HepG2 (cell line): ENCODE measurements around the gene OSBP. TPM values are rescaled to one million over a fixed set of nuclear protein-coding genes. Genes with fewer than 3 reads are reported as not detected.

ENCODE experiments used
- CBX5 ChIP-seq: sonication (generic); formaldehyde crosslinking; IDR thresholded peaks from 2 replicates; pipeline ENCODE4 v1.4.0; 2020; ENCODE audit warnings: missing genetic modification reagents, borderline replicate concordance
- DMAP1 ChIP-seq: IDR thresholded peaks from 2 replicates; pipeline ENCODE4 v1.6.1; 2016
- DNMT1 ChIP-seq: sonication (generic); formaldehyde crosslinking; IDR thresholded peaks from 2 replicates; pipeline ENCODE4 v1.5.1; 2020; ENCODE audit warnings: mild to moderate bottlenecking, missing genetic modification reagents
- DR1 ChIP-seq: sonication (generic); formaldehyde crosslinking; IDR thresholded peaks from 2 replicates; pipeline ENCODE4 v1.8.0; 2021; ENCODE audit warnings: mild to moderate bottlenecking, missing genetic modification reagents, inconsistent platforms
- FLYWCH1 ChIP-seq: sonication (generic); formaldehyde crosslinking; IDR thresholded peaks from 2 replicates; pipeline ENCODE4 v1.8.1; 2023; ENCODE audit warnings: mild to moderate bottlenecking, missing genetic modification reagents
- FOXA1 ChIP-seq, 2 experiments: fragments of 450-650 bp in 1 of 2; sonication (generic) in 1 of 2; formaldehyde crosslinking in 1 of 2; IDR thresholded peaks; 2 replicates each; pipeline versions ENCODE4 v1.4.0 to v1.6.1; 2016 to 2020; ENCODE audit warnings: missing genetic modification reagents in 1 of 2
- FOXP1 ChIP-seq, 2 experiments: fragments of 450-650 bp in 1 of 2; IDR thresholded peaks; 2 replicates each; pipeline ENCODE4 v1.6.1; 2017 to 2018; ENCODE audit warnings: antibody characterized with exemption in 1 of 2
- IRF2 ChIP-seq: IDR thresholded peaks from 2 replicates; pipeline ENCODE4 v1.6.1; 2018; ENCODE audit warnings: missing genetic modification reagents, missing compliant biosample characterization
- MTA1 ChIP-seq: sonication (generic); formaldehyde crosslinking; IDR thresholded peaks from 2 replicates; pipeline ENCODE4 v1.4.0; 2020; ENCODE audit warnings: missing genetic modification reagents, mild to moderate bottlenecking, borderline replicate concordance
- NFATC3 ChIP-seq: sonication (generic); formaldehyde crosslinking; IDR thresholded peaks from 2 replicates; pipeline ENCODE4 v1.5.1; 2020; ENCODE audit warnings: mild to moderate bottlenecking, missing genetic modification reagents
- POLR2AphosphoS5 ChIP-seq: IDR thresholded peaks from 2 replicates; pipeline ENCODE4 v1.6.1; 2012; ENCODE audit warnings: low read depth, low read length
- RFX5 ChIP-seq: IDR thresholded peaks from 2 replicates; pipeline ENCODE4 v1.6.1; 2011; ENCODE audit warnings: low read depth, low read length, improper control_type of control experiment
- SALL1 ChIP-seq: sonication (generic); formaldehyde crosslinking; IDR thresholded peaks from 2 replicates; pipeline ENCODE4 v1.8.0; 2022; ENCODE audit warnings: mild to moderate bottlenecking, missing genetic modification reagents
- TBP ChIP-seq: sonication (generic); formaldehyde crosslinking; IDR thresholded peaks from 2 replicates; pipeline ENCODE4 v1.5.0; 2020; ENCODE audit warnings: missing genetic modification reagents
- TIGD3 ChIP-seq: sonication (generic); formaldehyde crosslinking; IDR thresholded peaks from 2 replicates; pipeline ENCODE4 v1.5.1; 2020; ENCODE audit warnings: mild to moderate bottlenecking, missing genetic modification reagents, borderline replicate concordance
- TMF1 ChIP-seq: sonication (generic); formaldehyde crosslinking; IDR thresholded peaks from 2 replicates; pipeline ENCODE4 v1.8.1; 2022; ENCODE audit warnings: low read depth, missing genetic modification reagents
- ZBTB37 ChIP-seq: sonication (generic); formaldehyde crosslinking; IDR thresholded peaks from 2 replicates; pipeline ENCODE4 v1.4.0; 2020; ENCODE audit warnings: mild to moderate bottlenecking, missing genetic modification reagents
- ZNF207 ChIP-seq: fragments of 450-650 bp; IDR thresholded peaks from 2 replicates; pipeline ENCODE4 v1.6.1; 2016; ENCODE audit warnings: antibody characterized with exemption, borderline replicate concordance
- ZNF350 ChIP-seq: sonication (generic); formaldehyde crosslinking; IDR thresholded peaks from 2 replicates; pipeline ENCODE4 v1.4.0; 2020; ENCODE audit warnings: mild to moderate bottlenecking, low read depth, missing genetic modification reagents, borderline replicate concordance
- ZNF446 ChIP-seq: sonication (generic); formaldehyde crosslinking; IDR thresholded peaks from 2 replicates; pipeline ENCODE4 v1.5.0; 2020; ENCODE audit warnings: mild to moderate bottlenecking, missing genetic modification reagents
- ZNF460 ChIP-seq: sonication (generic); formaldehyde crosslinking; IDR thresholded peaks from 2 replicates; pipeline ENCODE4 v1.5.1; 2020; ENCODE audit warnings: missing genetic modification reagents, mild to moderate bottlenecking, borderline replicate concordance
- ZNF597 ChIP-seq: sonication (generic); formaldehyde crosslinking; IDR thresholded peaks from 2 replicates; pipeline ENCODE4 v1.5.0; 2020; ENCODE audit warnings: missing genetic modification reagents
- ZNF776 ChIP-seq: sonication (generic); formaldehyde crosslinking; IDR thresholded peaks from 2 replicates; pipeline ENCODE4 v1.4.0; 2020; ENCODE audit warnings: mild to moderate bottlenecking, missing genetic modification reagents
- ZZZ3 ChIP-seq: sonication (generic); formaldehyde crosslinking; IDR thresholded peaks from 2 replicates; pipeline ENCODE4 v1.4.0; 2020; ENCODE audit warnings: missing genetic modification reagents, mild to moderate bottlenecking, borderline replicate concordance
- polyA plus RNA-seq, 8 experiments: library from polyadenylated mRNA; depleted of rRNA in 3 of 8; stranded (reverse) in 7 of 8; unstranded in 1 of 8; fragments of >200 nt; fragmentation: Illumina TruSeq in 4 of 8; extraction: Trizol in 4 of 8; gene quantifications; 2 replicates each; pipeline versions ENCODE4 v1.2.1 to v1.2.3, GENCODE V29; 2011 to 2016; ENCODE audit warnings: low read depth in 4 of 8, missing spikeins in 1 of 8, mixed read lengths in 1 of 8; ENCODE audit not compliant: insufficient read depth in 1 of 8
- total RNA-seq, 5 experiments: library from RNA; depleted of rRNA; stranded (reverse); fragments of >200 nt; fragmentation: Illumina TruSeq; extraction: Trizol; gene quantifications; 2 replicates each; pipeline ENCODE4 v1.2.3, GENCODE V29; 2016; ENCODE audit warnings: low read depth in 1 of 5

Gene OSBP
- total and polyA plus RNA-seq, 2 of the 13 experiments (the other 11 are each of a cell fraction or from before 2014, with no cell fraction given), result 12.1 to 13.5 TPM

GRCh38 chr11:59550368-59550841 lies 65.2 kb downstream of the OSBP start (continued):
- no peak for TF ChIP-seq TIGD3 (CRISPR knock-in tag)
- TF ChIP-seq ZNF460, result no peak
- no peak for TF ChIP-seq FOXA1 (IDR thresholded peaks at IDR 0.05)
- no peak for TF ChIP-seq FOXA1 (CRISPR knock-in tag; IDR thresholded peaks at IDR 0.05)
- TF ChIP-seq POLR2AphosphoS5, result no peak
- TF ChIP-seq ZBTB37, result 0 out of 2 replicates have a peak, but pooled peaks have one; percentile 19
- TF ChIP-seq ZNF207, result no peak
- TF ChIP-seq NFATC3, result peak; percentile 88; the same call in 1 of the 2 replicates
- peak; percentile 67 for TF ChIP-seq SALL1 (CRISPR knock-in tag)
- TF ChIP-seq ZZZ3, result no peak
- TF ChIP-seq CBX5 (CRISPR knock-in tag), result peak; percentile 93; the same call in 1 of the 2 replicates
- TF ChIP-seq IRF2 (CRISPR knock-in tag), result peak; percentile 48
- no peak; the same call in 1 of the 2 replicates for TF ChIP-seq DMAP1 (CRISPR knock-in tag)
- peak; percentile 84; the same call in 1 of the 2 replicates for TF ChIP-seq MTA1 (CRISPR knock-in tag)
- TF ChIP-seq ZNF597, result peak; percentile 74; the same call in 1 of the 2 replicates
- peak; percentile 66; the same call in 1 of the 2 replicates for TF ChIP-seq ZNF776 (CRISPR knock-in tag)
- TF ChIP-seq DNMT1, result no peak
- TF ChIP-seq TMF1, result peak; percentile 13; the same call in 1 of the 2 replicates
- TF ChIP-seq ZNF446 (CRISPR knock-in tag), result no peak
- TF ChIP-seq ZNF350, result peak; percentile 89
- no peak for TF ChIP-seq RFX5
- no peak for TF ChIP-seq DR1 (CRISPR knock-in tag)
- TF ChIP-seq FOXP1 (IDR thresholded peaks at IDR 0.05), result no peak
- peak; percentile 6; the same call in 1 of the 2 replicates for TF ChIP-seq FOXP1 (CRISPR knock-in tag; IDR thresholded peaks at IDR 0.05)
- TF ChIP-seq FLYWCH1 (CRISPR knock-in tag), result no peak
- TF ChIP-seq TBP (CRISPR knock-in tag), result no peak
